Measurements from ENCODE around the gene UBE2Q2.

The UBE2Q2 gene

GRCh38 chr15:75947092-75947491 lies 103.8 kb downstream of the UBE2Q2 start:
- Histone ChIP-seq H3K9me3 (ENCODE audit: control insufficient read depth, low read length) (no peaks in the 10 kb centered on the region), H3K36me3 (ENCODE audit: control insufficient read depth, insufficient read depth, low read length) (no peaks in the 10 kb centered on the region), H3K4me1 (ENCODE audit: control insufficient read depth, insufficient read depth, low read length) (no peaks in the 10 kb centered on the region), H3K4me3 (ENCODE audit: low read length) (no peak overlapping the region), H3K9ac (ENCODE audit: low read length) (no peak overlapping the region), H3K27me3 (ENCODE audit: control insufficient read depth, insufficient read depth, low read length) (no peaks in the 10 kb centered on the region)

DNA sequence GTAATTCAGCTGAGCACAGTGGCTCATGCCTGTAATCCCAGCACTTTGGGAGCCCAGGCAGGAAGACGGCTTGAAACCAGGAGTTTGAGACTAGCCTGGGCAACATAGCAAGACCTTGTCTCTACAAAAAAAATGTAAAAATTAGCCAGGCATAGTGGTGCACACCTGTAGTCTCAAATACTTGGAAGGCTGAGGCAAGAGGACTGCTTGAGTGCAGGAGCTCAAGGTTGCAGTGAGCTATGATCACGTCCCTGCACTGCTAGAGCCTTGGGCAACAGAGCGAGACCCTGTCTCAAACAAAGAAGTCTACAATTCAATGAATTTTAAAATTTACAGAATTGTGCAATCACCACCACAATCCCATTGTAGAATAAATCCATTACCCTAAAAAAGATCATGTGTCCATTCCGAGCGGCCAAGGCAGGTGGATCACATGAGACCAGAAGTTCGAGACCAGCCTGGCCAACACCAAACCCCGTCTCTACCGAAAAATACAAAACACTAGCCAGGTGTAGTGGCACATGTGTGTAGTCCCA lies 105.6 kb downstream of the UBE2Q2 start:
- Histone ChIP-seq H3K4me1 (ENCODE audit: control insufficient read depth, insufficient read depth, low read length) (no peaks in the 10 kb centered on the region), H3K9me3 (ENCODE audit: control insufficient read depth, low read length) (no peaks in the 10 kb centered on the region), H3K27me3 (ENCODE audit: control insufficient read depth, insufficient read depth, low read length) (no peaks in the 10 kb centered on the region), H3K9ac (ENCODE audit: low read length) (no peak overlapping the region), H3K36me3 (ENCODE audit: control insufficient read depth, insufficient read depth, low read length) (no peaks in the 10 kb centered on the region), H3K4me3 (ENCODE audit: low read length) (no peak overlapping the region)
